Measurements from ENCODE around the gene ZFPL1.

ZFPL1 gene

DNA sequence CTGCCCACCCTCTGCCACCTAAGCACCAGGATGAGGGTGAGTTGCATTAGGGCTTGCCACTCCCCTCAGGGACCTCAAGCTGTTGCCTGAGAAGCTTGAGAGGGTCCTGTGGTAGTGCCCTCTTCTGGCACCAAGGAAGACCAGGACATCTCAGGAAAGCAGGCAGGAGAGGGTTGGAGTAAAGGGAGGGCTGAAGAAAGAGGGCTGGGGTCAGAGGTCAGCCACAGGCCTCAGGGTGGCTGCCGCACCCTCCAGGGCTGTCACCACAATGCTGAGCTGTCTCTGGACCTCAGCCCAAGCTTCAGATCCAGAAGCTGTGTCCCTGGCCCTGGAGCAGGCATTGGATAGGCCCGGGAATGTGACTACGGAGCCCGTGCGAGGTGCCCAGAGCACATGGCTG lies 39.0 kb upstream of the ZFPL1 start:
- TF ChIP-seq ZBTB7A (IDR thresholded peaks at IDR 0.05; ENCODE audit: low read depth), result no peak
- TF ChIP-seq, protein P1, sequence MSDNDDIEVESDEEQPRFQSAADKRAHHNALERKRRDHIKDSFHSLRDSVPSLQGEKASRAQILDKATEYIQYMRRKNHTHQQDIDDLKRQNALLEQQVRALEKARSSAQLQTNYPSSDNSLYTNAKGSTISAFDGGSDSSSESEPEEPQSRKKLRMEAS (IDR thresholded peaks at IDR 0.05), result no peak
- no peak for TF ChIP-seq NFIC (IDR thresholded peaks at IDR 0.05)
- TF ChIP-seq CREB1 (IDR thresholded peaks at IDR 0.05; ENCODE audit: low read depth), result no peak
- no peak for TF ChIP-seq FOXM1 (IDR thresholded peaks at IDR 0.05; ENCODE audit: borderline replicate concordance, low read depth)
- TF ChIP-seq EGR1 (IDR thresholded peaks at IDR 0.05), result no peak
- no peak for TF ChIP-seq TCF12 (IDR thresholded peaks at IDR 0.05; ENCODE audit: low read depth)
- TF ChIP-seq, protein P2, sequence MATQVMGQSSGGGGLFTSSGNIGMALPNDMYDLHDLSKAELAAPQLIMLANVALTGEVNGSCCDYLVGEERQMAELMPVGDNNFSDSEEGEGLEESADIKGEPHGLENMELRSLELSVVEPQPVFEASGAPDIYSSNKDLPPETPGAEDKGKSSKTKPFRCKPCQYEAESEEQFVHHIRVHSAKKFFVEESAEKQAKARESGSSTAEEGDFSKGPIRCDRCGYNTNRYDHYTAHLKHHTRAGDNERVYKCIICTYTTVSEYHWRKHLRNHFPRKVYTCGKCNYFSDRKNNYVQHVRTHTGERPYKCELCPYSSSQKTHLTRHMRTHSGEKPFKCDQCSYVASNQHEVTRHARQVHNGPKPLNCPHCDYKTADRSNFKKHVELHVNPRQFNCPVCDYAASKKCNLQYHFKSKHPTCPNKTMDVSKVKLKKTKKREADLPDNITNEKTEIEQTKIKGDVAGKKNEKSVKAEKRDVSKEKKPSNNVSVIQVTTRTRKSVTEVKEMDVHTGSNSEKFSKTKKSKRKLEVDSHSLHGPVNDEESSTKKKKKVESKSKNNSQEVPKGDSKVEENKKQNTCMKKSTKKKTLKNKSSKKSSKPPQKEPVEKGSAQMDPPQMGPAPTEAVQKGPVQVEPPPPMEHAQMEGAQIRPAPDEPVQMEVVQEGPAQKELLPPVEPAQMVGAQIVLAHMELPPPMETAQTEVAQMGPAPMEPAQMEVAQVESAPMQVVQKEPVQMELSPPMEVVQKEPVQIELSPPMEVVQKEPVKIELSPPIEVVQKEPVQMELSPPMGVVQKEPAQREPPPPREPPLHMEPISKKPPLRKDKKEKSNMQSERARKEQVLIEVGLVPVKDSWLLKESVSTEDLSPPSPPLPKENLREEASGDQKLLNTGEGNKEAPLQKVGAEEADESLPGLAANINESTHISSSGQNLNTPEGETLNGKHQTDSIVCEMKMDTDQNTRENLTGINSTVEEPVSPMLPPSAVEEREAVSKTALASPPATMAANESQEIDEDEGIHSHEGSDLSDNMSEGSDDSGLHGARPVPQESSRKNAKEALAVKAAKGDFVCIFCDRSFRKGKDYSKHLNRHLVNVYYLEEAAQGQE (IDR thresholded peaks at IDR 0.05; ENCODE audit: low read depth), result no peak
- TF ChIP-seq, protein P3, sequence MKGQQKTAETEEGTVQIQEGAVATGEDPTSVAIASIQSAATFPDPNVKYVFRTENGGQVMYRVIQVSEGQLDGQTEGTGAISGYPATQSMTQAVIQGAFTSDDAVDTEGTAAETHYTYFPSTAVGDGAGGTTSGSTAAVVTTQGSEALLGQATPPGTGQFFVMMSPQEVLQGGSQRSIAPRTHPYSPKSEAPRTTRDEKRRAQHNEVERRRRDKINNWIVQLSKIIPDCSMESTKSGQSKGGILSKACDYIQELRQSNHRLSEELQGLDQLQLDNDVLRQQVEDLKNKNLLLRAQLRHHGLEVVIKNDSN (IDR thresholded peaks at IDR 0.05), result no peak
- TF ChIP-seq YY1 (IDR thresholded peaks at IDR 0.05; ENCODE audit: low read depth), result no peak
- TF ChIP-seq RAD21 (IDR thresholded peaks at IDR 0.05; ENCODE audit: low read depth), result no peak

DNA sequence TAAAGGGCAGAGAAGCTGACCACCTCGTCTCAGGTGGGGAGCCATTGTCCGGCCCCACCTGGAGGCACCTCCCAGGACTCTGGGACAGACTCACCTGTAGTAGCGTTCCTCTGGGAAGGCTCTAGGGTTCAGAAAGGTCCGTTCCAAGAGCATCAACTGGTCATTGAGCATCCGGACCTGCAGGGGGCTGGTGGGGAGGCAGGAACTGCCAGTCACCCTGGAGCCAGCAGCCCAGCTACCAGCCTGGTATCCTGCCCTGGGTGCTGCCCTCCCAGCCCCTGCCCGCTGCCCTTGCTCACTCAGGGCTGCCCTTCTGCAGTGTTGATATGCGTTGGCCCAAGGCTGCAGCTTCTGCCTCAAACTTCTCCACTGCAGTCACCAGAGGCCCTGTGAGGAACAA lies 38.3 kb upstream of the ZFPL1 start:
- no peak for TF ChIP-seq YY1 (IDR thresholded peaks at IDR 0.05; ENCODE audit: low read depth)
- no peak for TF ChIP-seq CREB1 (IDR thresholded peaks at IDR 0.05; ENCODE audit: low read depth)
- TF ChIP-seq TCF12 (IDR thresholded peaks at IDR 0.05; ENCODE audit: low read depth), result no peak

DNA sequence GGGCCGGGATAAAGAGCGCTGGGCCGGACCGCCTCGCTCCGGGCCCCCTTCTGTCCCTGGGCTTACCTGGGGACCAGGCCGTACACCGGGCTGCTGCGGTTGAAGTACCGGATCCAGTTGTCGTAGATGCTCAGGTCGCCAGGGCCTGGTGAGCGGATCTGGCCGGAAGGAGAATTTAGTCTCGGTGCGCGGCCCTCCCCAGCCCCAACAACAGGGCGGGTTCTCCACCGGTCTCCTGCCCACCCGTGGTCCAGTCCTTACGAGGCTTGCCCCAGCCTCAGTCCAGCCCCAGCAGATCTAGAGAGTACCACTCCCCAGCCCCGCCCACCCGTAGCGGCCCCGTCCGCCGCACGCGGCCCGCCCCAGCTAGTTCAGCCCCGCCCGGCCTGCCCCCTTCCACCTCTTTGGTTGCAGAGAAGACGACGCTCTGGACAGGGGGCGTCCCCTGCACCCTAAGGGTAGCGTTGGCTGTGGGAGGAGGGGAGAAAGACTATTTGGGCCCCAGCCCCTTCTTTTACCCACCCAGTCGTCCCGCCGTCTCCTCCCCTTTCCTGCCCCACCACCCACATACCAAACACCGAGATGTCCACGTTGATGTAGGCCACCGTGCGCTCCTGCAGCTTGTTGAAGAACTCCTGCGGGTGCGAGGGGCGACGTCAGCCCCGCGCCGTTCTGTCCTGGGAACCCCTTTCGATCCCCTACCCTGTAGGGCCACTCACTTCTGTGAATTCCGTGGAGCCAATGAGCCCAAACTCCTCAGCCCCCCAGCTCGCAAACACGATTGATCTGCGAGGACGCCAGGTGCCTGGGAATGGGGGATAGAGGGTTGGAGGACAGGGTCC lies 36.2 kb upstream of the ZFPL1 start:
- TF ChIP-seq, protein P2 (IDR thresholded peaks at IDR 0.05; ENCODE audit: low read depth), result no peak
- TF ChIP-seq CREB1 (IDR thresholded peaks at IDR 0.05; ENCODE audit: low read depth) (no peak), ZBTB7A (IDR thresholded peaks at IDR 0.05; ENCODE audit: low read depth) (no peak), TEAD4 (IDR thresholded peaks at IDR 0.05) (no peak), RAD21 (IDR thresholded peaks at IDR 0.05; ENCODE audit: low read depth) (no peak), TCF12 (IDR thresholded peaks at IDR 0.05; ENCODE audit: low read depth) (no peak), EGR1 (IDR thresholded peaks at IDR 0.05) (no peak), YY1 (IDR thresholded peaks at IDR 0.05; ENCODE audit: low read depth) (no peak)

DNA sequence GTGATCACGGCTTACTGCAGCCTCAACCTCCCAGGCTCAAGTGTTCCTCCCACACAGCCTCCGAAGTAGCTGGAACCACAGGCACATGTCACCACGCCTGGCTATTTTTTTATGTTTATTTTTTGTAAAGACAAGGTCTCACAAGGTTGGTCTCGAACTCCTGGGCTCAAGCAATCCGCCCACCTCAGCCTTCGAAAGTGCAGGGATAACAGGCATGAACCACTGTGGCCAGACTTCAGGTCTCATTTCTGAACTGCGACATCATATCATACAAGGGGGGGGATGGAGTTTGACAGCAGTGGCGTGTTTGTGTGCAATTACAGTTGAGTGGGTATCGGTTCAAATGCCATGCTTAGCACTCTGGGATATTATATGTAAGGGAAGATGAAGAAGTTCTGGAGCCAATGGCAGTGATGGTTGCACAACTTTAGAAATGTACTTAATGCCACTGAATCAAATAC lies 32.6 kb upstream of the ZFPL1 start:
- TF ChIP-seq CREB1 (IDR thresholded peaks at IDR 0.05; ENCODE audit: low read depth), result no peak
- TF ChIP-seq FOXM1 (IDR thresholded peaks at IDR 0.05; ENCODE audit: borderline replicate concordance, low read depth), result no peak
- TF ChIP-seq, protein P1 (IDR thresholded peaks at IDR 0.05), result no peak
- no peak for TF ChIP-seq TEAD4 (IDR thresholded peaks at IDR 0.05)
- TF ChIP-seq, protein P3 (IDR thresholded peaks at IDR 0.05), result no peak
- TF ChIP-seq ZBTB7A (IDR thresholded peaks at IDR 0.05; ENCODE audit: low read depth), result no peak
- no peak for TF ChIP-seq RAD21 (IDR thresholded peaks at IDR 0.05; ENCODE audit: low read depth)
- TF ChIP-seq TAF1 (IDR thresholded peaks at IDR 0.05; ENCODE audit: low read depth), result no peak
- no peak for TF ChIP-seq CEBPB (IDR thresholded peaks at IDR 0.05)
- TF ChIP-seq EGR1 (IDR thresholded peaks at IDR 0.05), result no peak
- no peak for TF ChIP-seq TCF12 (IDR thresholded peaks at IDR 0.05; ENCODE audit: low read depth)
- TF ChIP-seq EP300 (IDR thresholded peaks at IDR 0.05; ENCODE audit: borderline replicate concordance), result no peak
- no peak for TF ChIP-seq YY1 (IDR thresholded peaks at IDR 0.05; ENCODE audit: low read depth)
- TF ChIP-seq, protein P2 (IDR thresholded peaks at IDR 0.05; ENCODE audit: low read depth), result no peak
- TF ChIP-seq NFIC (IDR thresholded peaks at IDR 0.05), result no peak
